ENCODE data around the gene AACS. TPM values are rescaled to one million over a fixed set of nuclear protein-coding genes. Genes with fewer than 3 reads are reported as not detected.

The AACS gene
- total and polyA plus RNA-seq, 2 of the 13 experiments (the other 11 are each of a cell fraction or from before 2014, with no cell fraction given) = 23.3 to 28.8 TPM

GRCh38 chr12:125093681-125094330, 28.6 kb downstream of the AACS start (continued):
- no peak for TF ChIP-seq HIC2 (CRISPR knock-in tag; IDR thresholded peaks at IDR 0.05; ENCODE audit: low read depth)
- TF ChIP-seq YY1 (IDR thresholded peaks at IDR 0.05; ENCODE audit: insufficient read depth, insufficient replicate concordance, low read depth, low read length) = no peak
- no peak for TF ChIP-seq ZNF713 (CRISPR knock-in tag; IDR thresholded peaks at IDR 0.05)
- TF ChIP-seq FOXP1 (IDR thresholded peaks at IDR 0.05) = no peak
- TF ChIP-seq FOXP1 (CRISPR knock-in tag; IDR thresholded peaks at IDR 0.05) = no peak
- peak; percentile 71; the same call in 1 of the 2 replicates for TF ChIP-seq EED (CRISPR knock-in tag; IDR thresholded peaks at IDR 0.05)
- 0 out of 2 replicates have a peak, but pooled peaks have one; percentile 3 for TF ChIP-seq ZNF274 (CRISPR knock-in tag; IDR thresholded peaks at IDR 0.05)
- TF ChIP-seq HNRNPL (IDR thresholded peaks at IDR 0.05; ENCODE audit: low read depth, low read length) = peak; percentile 65; the same call in 1 of the 2 replicates
- no peak for TF ChIP-seq ZNF562 (CRISPR knock-in tag; IDR thresholded peaks at IDR 0.05; ENCODE audit: borderline replicate concordance)
- peak; percentile 98 for TF ChIP-seq ZBTB38 (CRISPR knock-in tag; IDR thresholded peaks at IDR 0.05)
- no peak for TF ChIP-seq ZNF205 (CRISPR knock-in tag; IDR thresholded peaks at IDR 0.05)
- TF ChIP-seq ARID2 (CRISPR knock-in tag; IDR thresholded peaks at IDR 0.05; ENCODE audit: borderline replicate concordance) = no peak
- no peak; the same call in 1 of the 2 replicates for TF ChIP-seq ZNF512 (CRISPR knock-in tag; IDR thresholded peaks at IDR 0.05)
- no peak for TF ChIP-seq ZNF615 (CRISPR knock-in tag; IDR thresholded peaks at IDR 0.05; ENCODE audit: borderline replicate concordance)
- TF ChIP-seq MAZ (IDR thresholded peaks at IDR 0.05; ENCODE audit: borderline replicate concordance, low read depth, low read length) = no peak
- 0 out of 2 replicates have a peak, but pooled peaks have one; percentile 8 for TF ChIP-seq MAZ (CRISPR knock-in tag; IDR thresholded peaks at IDR 0.05; ENCODE audit: low read depth)
- TF ChIP-seq NONO (IDR thresholded peaks at IDR 0.05) = no peak
- TF ChIP-seq NONO (CRISPR knock-in tag; conservative IDR thresholded peaks at IDR 0.05) = 0 out of 2 replicates have a peak, but pooled peaks have one; percentile 44
- peak; percentile 47; the same call in 1 of the 2 replicates for TF ChIP-seq ZNF567 (CRISPR knock-in tag; IDR thresholded peaks at IDR 0.05; ENCODE audit: borderline replicate concordance)
- TF ChIP-seq NCOA2 (CRISPR knock-in tag; IDR thresholded peaks at IDR 0.05) = no peak
- no peak for TF ChIP-seq PATZ1 (CRISPR knock-in tag; IDR thresholded peaks at IDR 0.05)
- no peak for TF ChIP-seq MED1 (CRISPR knock-in tag; IDR thresholded peaks at IDR 0.05)
- TF ChIP-seq RXRA (CRISPR knock-in tag; IDR thresholded peaks at IDR 0.05) = 0 out of 2 replicates have a peak, but pooled peaks have one; percentile 1
- TF ChIP-seq NPAS2 (CRISPR knock-in tag; IDR thresholded peaks at IDR 0.05; ENCODE audit: borderline replicate concordance) = no peak
- TF ChIP-seq, protein P1, sequence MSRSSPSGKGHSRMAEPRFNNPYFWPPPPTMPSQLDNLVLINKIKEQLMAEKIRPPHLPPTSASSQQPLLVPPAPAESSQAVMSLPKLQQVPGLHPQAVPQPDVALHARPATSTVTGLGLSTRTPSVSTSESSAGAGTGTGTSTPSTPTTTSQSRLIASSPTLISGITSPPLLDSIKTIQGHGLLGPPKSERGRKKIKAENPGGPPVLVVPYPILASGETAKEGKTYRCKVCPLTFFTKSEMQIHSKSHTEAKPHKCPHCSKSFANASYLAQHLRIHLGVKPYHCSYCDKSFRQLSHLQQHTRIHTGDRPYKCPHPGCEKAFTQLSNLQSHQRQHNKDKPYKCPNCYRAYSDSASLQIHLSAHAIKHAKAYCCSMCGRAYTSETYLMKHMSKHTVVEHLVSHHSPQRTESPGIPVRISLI (CRISPR knock-in tag; IDR thresholded peaks at IDR 0.05; ENCODE audit: borderline replicate concordance) = no peak
- no peak for TF ChIP-seq BCL6 (CRISPR knock-in tag; IDR thresholded peaks at IDR 0.05)
